ENCODE measurements around the gene GPR171.

GPR171 gene

GRCh38 chr3:151175952-151176351 is 27.1 kb downstream of the GPR171 start:
- DNase-seq (ENCODE audit: low spot score): no peak

DNA sequence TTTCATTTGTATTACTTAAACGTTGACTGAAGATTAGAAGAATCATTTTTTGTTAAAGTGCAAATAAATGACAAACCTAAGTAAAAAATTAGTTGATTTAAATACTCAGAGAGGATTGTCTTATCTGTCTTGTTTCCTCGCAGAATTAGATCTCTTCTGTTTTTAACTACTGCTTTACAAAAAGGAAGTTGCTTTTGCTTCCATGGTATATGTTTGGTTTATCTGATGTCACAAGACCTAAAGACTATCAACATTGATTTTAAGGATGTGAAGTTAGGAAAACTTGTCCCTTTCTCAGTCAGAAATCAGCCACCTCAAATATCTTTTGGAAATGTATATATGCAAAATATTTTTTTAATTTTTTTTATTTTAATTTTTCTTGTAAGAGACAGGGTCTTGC is 28.7 kb downstream of the GPR171 start:
- DNase-seq (ENCODE audit: low spot score): no peak

DNA sequence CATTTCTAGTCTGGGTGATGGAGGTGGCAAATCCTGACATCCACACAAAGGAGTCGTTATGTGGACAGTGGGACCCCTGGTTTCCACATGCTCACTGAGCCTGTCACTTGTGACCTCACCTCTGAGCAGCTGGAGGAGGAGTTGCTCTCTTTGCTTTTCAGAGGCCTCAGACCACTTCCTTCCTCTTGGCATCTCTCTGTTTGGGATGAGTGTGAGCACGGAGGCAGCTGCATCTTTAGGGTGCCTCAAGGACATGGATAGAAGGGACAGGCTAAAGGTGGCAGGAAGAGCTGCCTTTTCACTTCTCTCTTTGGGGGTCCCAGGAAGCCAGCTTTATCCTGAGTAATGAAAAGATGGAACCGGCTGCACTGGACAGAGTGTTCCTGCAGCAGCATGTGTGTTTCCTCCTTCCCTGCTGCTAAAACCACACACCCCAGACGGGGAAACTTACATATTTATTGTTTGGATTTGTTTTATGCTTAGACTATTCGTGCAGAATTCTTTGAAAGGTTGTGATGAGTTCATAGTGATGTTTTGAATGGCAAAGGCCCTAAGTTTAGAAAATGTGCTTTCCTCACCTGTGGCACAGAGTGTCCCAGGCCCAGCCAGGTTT is 31.8 kb downstream of the GPR171 start:
- DNase-seq (ENCODE audit: low spot score): no peak

GRCh38 chr3:151169948-151170679 is 32.9 kb downstream of the GPR171 start:
- DNase-seq (ENCODE audit: low spot score): peak; percentile 25

GRCh38 chr3:151169262-151169947 is 33.6 kb downstream of the GPR171 start:
- DNase-seq (ENCODE audit: low spot score): peak; percentile 38

- DNase-seq (ENCODE audit: low spot score): peak; percentile 47
Observed at GRCh38 chr3:151168269-151169094, 34.5 kb downstream of the GPR171 start.

DNA sequence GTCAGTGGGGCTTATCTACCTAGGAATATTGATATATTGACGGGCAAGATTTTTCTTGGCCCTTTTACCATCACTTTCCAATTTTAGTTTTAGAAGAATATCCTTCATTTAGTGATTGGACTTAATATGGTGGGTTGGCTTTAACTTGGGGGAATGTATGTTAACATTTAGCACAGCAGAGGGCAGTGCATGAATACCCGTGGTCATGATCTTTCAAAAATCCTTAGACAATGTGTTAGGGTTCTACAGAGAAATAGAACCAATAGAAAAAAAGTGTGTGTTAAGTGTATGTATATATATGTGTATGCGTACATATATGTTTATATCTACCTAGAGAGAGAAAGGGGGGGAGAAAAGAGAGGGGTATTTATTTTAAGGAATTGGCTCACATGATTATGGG is 36.9 kb downstream of the GPR171 start:
- DNase-seq (ENCODE audit: low spot score): no peak

DNA sequence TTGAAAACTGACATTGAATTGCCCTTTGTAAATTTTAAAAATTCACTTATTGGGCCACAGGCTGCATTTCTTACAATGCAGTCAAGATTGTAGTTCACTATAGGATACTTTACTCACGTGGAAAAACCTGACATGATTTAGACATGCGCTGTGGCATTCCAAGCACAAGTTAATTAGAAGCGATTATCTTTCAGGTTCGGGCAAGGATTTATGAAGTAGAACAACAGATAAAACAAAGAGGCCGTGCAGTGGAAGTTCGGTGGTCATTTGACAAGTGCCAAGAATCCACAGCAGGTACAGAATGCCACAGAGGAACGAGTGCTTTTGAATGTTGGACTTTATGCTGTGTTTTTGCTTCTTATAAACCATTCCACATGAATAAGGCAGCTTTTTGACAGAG is 37.8 kb downstream of the GPR171 start:
- DNase-seq (ENCODE audit: low spot score): no peak

- DNase-seq (ENCODE audit: low spot score): no peak
Observed at GRCh38 chr3:151159806-151160205, 43.2 kb downstream of the GPR171 start.

- peak; percentile 57 for DNase-seq (ENCODE audit: low spot score)
Observed at GRCh38 chr3:151156618-151157216, 46.3 kb downstream of the GPR171 start.

DNA sequence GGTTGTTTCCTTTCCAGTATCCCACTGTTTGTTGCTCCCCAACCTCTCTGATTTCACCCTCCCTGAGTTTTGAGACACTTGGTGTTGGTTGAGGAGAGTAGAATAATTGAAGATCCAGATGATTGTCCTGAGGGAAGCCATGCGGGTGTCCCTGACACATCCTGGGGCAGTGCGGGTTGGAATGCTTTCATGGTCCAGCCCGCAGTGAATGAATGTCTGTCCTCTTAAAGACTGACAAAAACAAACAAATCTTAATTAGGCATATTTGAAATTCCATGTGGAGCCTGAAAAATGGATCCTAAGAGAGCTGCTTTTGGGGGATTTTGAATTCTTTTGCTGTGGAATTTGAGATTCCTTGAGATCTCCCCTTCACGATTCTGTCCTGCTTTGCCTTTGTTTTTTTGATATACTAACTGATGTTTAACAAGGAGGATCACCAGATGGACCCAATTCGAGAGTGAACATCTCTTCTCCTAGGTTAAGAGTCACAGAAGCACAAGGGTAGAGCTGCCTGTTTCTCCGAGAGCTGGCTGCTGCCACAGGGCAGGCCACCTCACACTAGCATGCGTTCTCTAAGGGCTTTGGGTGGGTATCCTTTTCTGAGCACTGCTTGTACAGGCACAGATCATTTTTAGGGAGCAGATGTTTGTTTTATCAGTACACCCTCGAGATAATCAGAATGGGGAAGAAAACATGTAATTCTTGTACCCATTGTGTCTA is 47.4 kb downstream of the GPR171 start:
- no peak for DNase-seq (ENCODE audit: low spot score)

DNA sequence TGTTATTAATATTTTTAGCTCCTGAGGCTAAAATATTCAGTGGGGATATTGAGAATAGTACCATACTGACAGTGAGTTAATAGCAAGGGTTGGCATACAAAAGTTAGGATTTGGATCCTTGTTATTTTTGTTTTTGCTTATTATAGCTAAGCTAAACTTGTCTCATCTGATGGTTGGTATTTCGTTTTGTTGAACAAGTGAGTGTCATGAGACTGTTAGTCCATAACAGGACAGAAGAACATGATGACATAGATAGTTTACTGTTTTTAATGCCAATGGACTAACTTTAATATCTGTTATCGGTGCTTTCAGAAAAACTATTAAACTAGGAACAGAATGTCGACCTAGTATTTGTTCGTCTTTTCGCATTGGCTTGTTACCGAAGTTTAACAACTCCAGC is 48.5 kb downstream of the GPR171 start:
- DNase-seq (ENCODE audit: low spot score): no peak

DNA sequence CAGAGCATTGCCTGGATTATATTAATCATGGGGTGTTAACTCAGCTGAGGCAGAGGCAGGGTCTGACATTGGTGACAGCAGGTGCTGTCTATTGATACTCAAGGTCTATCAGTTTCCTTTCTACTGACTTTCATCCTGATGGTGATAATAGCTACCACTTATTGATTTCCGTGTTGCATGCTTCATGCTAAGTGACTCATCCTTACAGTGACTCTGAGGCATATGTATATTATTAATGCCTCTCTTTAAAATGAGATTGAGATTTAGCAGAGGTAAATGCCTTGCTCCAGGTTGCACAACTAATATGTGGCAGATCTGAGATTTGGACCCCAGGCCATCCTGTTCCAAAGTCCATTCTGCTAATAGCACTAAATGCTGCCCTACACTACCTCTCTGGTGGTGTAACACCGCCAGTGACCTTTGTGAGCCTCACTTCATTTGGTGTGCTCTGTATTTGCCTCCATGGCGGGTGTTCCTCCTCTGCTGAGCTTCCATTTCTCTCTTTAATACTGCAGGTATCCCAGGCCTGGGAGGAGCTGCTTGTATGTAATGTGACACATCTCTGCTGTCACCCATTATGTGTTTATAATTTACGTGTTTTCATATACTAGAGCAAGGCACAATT is 50.4 kb downstream of the GPR171 start:
- DNase-seq (ENCODE audit: low spot score): no peak

Data from germinal center (tissue), 1 donor.